Brain microvascular endothelial cell (primary cell): ENCODE results near the gene AP5S1.

Source experiments
- DNase-seq: peaks from one replicate; pipeline ENCODE4 v3.0.0-alpha.2; 2020
- H3K27ac ChIP-seq: fragments of 250-450 bp; sonication (Bioruptor Pico); 2 replicates; pipeline ENCODE4 v1.5.1; 2020; ENCODE audit warnings: mild to moderate bottlenecking, moderate library complexity
- H3K27me3 ChIP-seq: fragments of 250-450 bp; sonication (Bioruptor Pico); replicated peaks from 2 replicates; pipeline ENCODE4 v1.5.1; 2020; ENCODE audit warnings: mild to moderate bottlenecking
- H3K36me3 ChIP-seq: fragments of 250-450 bp; sonication (Bioruptor Pico); replicated peaks from 2 replicates; pipeline ENCODE4 v1.5.1; 2020; ENCODE audit warnings: mild to moderate bottlenecking
- H3K4me3 ChIP-seq: 2 replicates; pipeline ENCODE4 v1.5.1; 2011; ENCODE audit warnings: low read depth, mild to moderate bottlenecking, control low read depth, low read length, moderate library complexity
- CTCF ChIP-seq: IDR thresholded peaks from 2 replicates; pipeline ENCODE4 v1.5.1; 2011; ENCODE audit warnings: low read depth, mild to moderate bottlenecking, moderate library complexity, low read length, control low read depth, inconsistent platforms; ENCODE audit errors: missing control alignments
- in situ Hi-C: cut with HindIII; loops from 2 replicates; pipeline ENCODE4 v1.10.0; 2017; ENCODE audit warnings: low sequenced_read_pairs, low pct_ligation_motif_present

AP5S1 gene

GRCh38 chr20:3820048-3820900, at the start of gene AP5S1:
Gene AP5S1, plus strand, starts transcription at chr20:3820547. Its CDS starts 1,571 bp downstream, at chr20:3822118.
- Histone ChIP-seq H3K27me3 (no peaks in the 10 kb centered on the region), H3K4me3 (peak within 1 kb of the TSS; percentile 89)
- in situ Hi-C loops = no loop called here

GRCh38 chr20:3771552-3772058, 48.7 kb upstream of the AP5S1 start:
- H3K27me3 ChIP-seq = no peaks in the 10 kb centered on the region

More at GRCh38 chr20:3820048-3820900, at the start of gene AP5S1:
- peak; percentile 92 for DNase-seq
- peak; percentile 66 for TF ChIP-seq CTCF
- peak within 1 kb of the TSS; percentile 99 for H3K27ac ChIP-seq
- peaks cover 13% of the 10 kb centered on the region for H3K36me3 ChIP-seq

GRCh38 chr20:3775457-3776108, 44.8 kb upstream of the AP5S1 start:
- no peak for TF ChIP-seq CTCF
- H3K27ac ChIP-seq = no peak overlapping the region
- H3K4me3 ChIP-seq = no peak overlapping the region
- in situ Hi-C loops = no loop called here
- H3K27me3 ChIP-seq = peaks cover 8% of the 10 kb centered on the region
- no peaks in the 10 kb centered on the region for H3K36me3 ChIP-seq
- DNase-seq = no peak

More at GRCh38 chr20:3771552-3772058, 48.7 kb upstream of the AP5S1 start:
- TF ChIP-seq CTCF = no peak
- no peak for DNase-seq
- no peak overlapping the region for H3K4me3 ChIP-seq
- in situ Hi-C loops = no loop called here
- no peaks in the 10 kb centered on the region for H3K36me3 ChIP-seq
- no peak overlapping the region for H3K27ac ChIP-seq

- in situ Hi-C loops = no loop called here
- Histone ChIP-seq H3K4me3 (peak overlapping the region; percentile 58), H3K36me3 (no peaks in the 10 kb centered on the region), H3K27ac (no peak overlapping the region), H3K27me3 (peaks cover 8% of the 10 kb centered on the region)
- no peak for DNase-seq
- TF ChIP-seq CTCF = no peak
These were observed 43.0 kb upstream of the AP5S1 start for GRCh38 chr20:3777381-3777715.

- in situ Hi-C loops = no loop called here
- TF ChIP-seq CTCF = no peak
- Histone ChIP-seq H3K4me3 (peak overlapping the region; percentile 58), H3K27ac (no peak overlapping the region), H3K36me3 (no peaks in the 10 kb centered on the region), H3K27me3 (peaks cover 8% of the 10 kb centered on the region)
- DNase-seq = peak; percentile 11
These were observed 42.4 kb upstream of the AP5S1 start for GRCh38 chr20:3777716-3778629.
